ENCODE measurements around the gene GRIK4. TPM values are rescaled to one million over a fixed set of nuclear protein-coding genes. Genes with fewer than 3 reads are reported as not detected.

Gene GRIK4
- 1 to 10 TPM in 1 of 2 donors, under 1 TPM in 1; 0.05 to 1.7 TPM for total RNA-seq

DNA sequence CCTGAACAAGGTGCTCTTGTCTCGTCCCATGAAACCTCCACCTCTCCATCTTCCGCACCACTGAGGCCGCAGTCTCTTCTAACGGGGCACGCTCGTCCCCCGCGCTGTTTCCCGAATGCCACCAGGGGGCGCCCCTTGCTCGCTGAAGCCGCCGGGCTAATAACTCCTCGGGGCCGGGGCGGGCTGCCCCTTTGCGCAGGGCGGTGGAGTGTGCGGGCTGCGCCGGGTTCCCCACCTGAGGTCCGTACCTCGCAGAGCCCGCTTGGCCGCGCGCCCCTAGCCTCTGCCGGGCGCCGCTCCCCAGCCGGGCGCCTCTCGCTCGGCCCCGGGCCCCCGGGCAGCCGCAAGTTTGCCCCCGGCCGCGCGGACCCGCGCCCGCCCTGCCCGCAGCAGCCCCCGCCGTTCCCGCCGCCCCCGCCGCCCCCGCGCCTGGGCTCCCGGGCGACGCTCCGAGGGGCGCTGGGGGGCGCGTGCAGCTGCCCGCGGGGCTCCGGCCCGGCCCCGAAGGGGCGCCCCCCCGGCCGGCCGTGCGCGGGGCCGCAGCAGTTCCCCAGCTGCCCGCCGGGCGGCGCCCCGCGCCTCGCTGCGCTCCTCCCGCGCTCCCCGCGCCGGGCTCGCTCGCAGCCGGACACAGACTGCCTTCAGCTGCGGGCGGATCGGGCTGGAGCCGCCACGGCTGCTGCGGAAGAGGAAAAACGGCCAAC is at the start of gene GRIK4:
Gene GRIK4, plus strand, starts transcription at position 633 of the 704 bp plus-strand sequence. CDS start 148,571 bp downstream, outside the sequence.
- Histone ChIP-seq H3K36me3 (no peaks in the 10 kb centered on the region), H3K4me3 (peak within 1 kb of the TSS; percentile 34 to 42), H3K4me1 (replicated peaks) (no peaks in the 10 kb centered on the region), H3K27ac (no peak within 1 kb of the TSS), H3K9me3 (no peaks in the 10 kb centered on the region), H3K27me3 (replicated peaks; ENCODE audit: insufficient read depth) (peaks cover 2% of the 10 kb centered on the region)
- 1% methylated on average over 24 of the region's 95 CpGs for WGBS
- DNase-seq (ENCODE audit: low spot score), result peak; percentile 80
- TF ChIP-seq POLR2AphosphoS5 (IDR thresholded peaks at IDR 0.05), result peak; percentile 39
- no peak for TF ChIP-seq POLR2A (IDR thresholded peaks at IDR 0.05)
- TF ChIP-seq CTCF (IDR thresholded peaks at IDR 0.05), result peak; percentile 91 to 96 (median 94)
- intact Hi-C loops (cut with DNase I), result loop anchor here (2.0 to 5.0 kb wide), 5 partner anchors 174 to 681 kb away; no protein-coding TSS in a partner anchor

- H3K27me3 ChIP-seq (replicated peaks; ENCODE audit: insufficient read depth), result no peaks in the 10 kb centered on the region
- no peak overlapping the region for H3K27ac ChIP-seq
- WGBS, result 95% methylated on average over 2 of the region's 2 CpGs
- H3K9me3 ChIP-seq, result no peaks in the 10 kb centered on the region
- no peaks in the 10 kb centered on the region for H3K4me1 ChIP-seq (replicated peaks)
- peaks cover 0 to 3% of the 10 kb centered on the region in 2 donors for H3K36me3 ChIP-seq
- intact Hi-C loops (cut with DNase I), result no loop called here
- H3K4me3 ChIP-seq, result no peak overlapping the region
- no peak for DNase-seq (ENCODE audit: low spot score)
- TF ChIP-seq POLR2AphosphoS5 (IDR thresholded peaks at IDR 0.05) (no peak), POLR2A (IDR thresholded peaks at IDR 0.05) (no peak), CTCF (IDR thresholded peaks at IDR 0.05) (no peak)
Measured at GRCh38 chr11:120462825-120463224, 48.7 kb upstream of the GRIK4 start.

DNA sequence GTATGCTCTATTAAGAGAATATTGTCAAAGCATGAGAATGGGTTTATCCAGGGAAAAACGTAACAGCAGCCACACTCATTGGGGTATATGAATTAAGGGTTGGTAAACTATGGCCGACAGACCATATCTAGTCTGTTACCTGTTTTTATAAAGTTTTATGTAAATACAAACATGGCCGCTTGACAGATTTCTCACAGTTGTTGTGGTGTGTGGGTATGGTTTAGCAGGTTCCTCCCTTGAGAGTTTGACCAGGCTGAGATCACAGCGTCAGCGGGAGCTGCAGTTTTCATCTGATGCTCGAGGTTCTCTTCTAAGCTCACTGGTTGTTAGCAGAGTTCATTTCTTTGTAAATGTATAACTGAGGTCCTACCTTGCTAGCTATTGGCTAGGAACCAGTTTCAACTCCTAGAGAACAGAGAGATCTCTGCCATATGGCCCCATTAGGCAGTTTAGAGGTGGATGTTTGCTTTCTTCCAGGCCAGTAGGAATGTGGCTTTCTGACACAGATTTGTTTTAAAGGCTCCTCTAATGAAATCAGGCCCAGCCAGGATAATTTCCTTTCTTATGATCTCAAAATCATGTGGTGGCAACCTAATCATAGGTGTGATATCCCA is 45.5 kb upstream of the GRIK4 start:
- peaks cover 0 to 6% of the 10 kb centered on the region in 2 donors for H3K36me3 ChIP-seq
- H3K27ac ChIP-seq, result no peak overlapping the region
- DNase-seq (ENCODE audit: low spot score), result no peak
- H3K4me3 ChIP-seq, result no peak overlapping the region
- TF ChIP-seq CTCF (IDR thresholded peaks at IDR 0.05) (no peak), POLR2AphosphoS5 (IDR thresholded peaks at IDR 0.05) (no peak)
- no peaks in the 10 kb centered on the region for H3K27me3 ChIP-seq (replicated peaks; ENCODE audit: insufficient read depth)
- intact Hi-C loops (cut with DNase I), result no loop called here
- WGBS, result 84% methylated on average over 6 of the region's 6 CpGs
- H3K9me3 ChIP-seq, result no peaks in the 10 kb centered on the region
- H3K4me1 ChIP-seq (replicated peaks), result no peaks in the 10 kb centered on the region

GRCh38 chr11:120467627-120468026 is 43.9 kb upstream of the GRIK4 start:
- H3K9me3 ChIP-seq, result no peaks in the 10 kb centered on the region
- WGBS, result 76% methylated on average over 6 of the region's 6 CpGs
- no peak for DNase-seq (ENCODE audit: low spot score)
- H3K4me1 ChIP-seq (replicated peaks), result no peaks in the 10 kb centered on the region
- H3K4me3 ChIP-seq, result no peak overlapping the region
- intact Hi-C loops (cut with DNase I), result no loop called here
- TF ChIP-seq CTCF (IDR thresholded peaks at IDR 0.05) (no peak), POLR2AphosphoS5 (IDR thresholded peaks at IDR 0.05) (no peak), POLR2A (IDR thresholded peaks at IDR 0.05) (no peak)
- no peaks in the 10 kb centered on the region for H3K27me3 ChIP-seq (replicated peaks; ENCODE audit: insufficient read depth)
- H3K36me3 ChIP-seq, result peaks cover 0 to 6% of the 10 kb centered on the region in 2 donors
- H3K27ac ChIP-seq, result no peak overlapping the region
